Nephron progenitor cell (in vitro differentiated cells): ENCODE measurements around the gene SLAIN2.

Experiments used
- DNase-seq: peaks from one replicate; pipeline ENCODE4 v3.0.0; 2021
- H3K27ac Mint-ChIP-seq: 2 replicates; pipeline ENCODE4 v1.8.0; 2021; ENCODE audit warnings: mild to moderate bottlenecking, moderate library complexity, mixed read lengths
- H3K27me3 Mint-ChIP-seq: 2 replicates; pipeline ENCODE4 v1.8.0; 2021; ENCODE audit warnings: mild to moderate bottlenecking, low read depth, mixed read lengths; ENCODE audit not compliant: poor library complexity
- H3K36me3 Mint-ChIP-seq: 2 replicates; pipeline ENCODE4 v1.8.0; 2021; ENCODE audit warnings: low read depth, mixed read lengths
- H3K4me1 Mint-ChIP-seq: 2 replicates; pipeline ENCODE4 v1.8.0; 2021; ENCODE audit warnings: mixed read lengths
- H3K4me3 Mint-ChIP-seq: 2 replicates; pipeline ENCODE4 v1.8.0; 2021; ENCODE audit warnings: mild to moderate bottlenecking, moderate library complexity, mixed read lengths
- H3K9me3 Mint-ChIP-seq: 2 replicates; pipeline ENCODE4 v1.8.0; 2021; ENCODE audit warnings: mild to moderate bottlenecking, moderate library complexity, mixed read lengths
- TF ChIP-seq, protein P1 (sequence below): fragments of 200-600 bp; sonication (generic); IDR thresholded peaks from 2 replicates; pipeline ENCODE4 v1.5.0; 2021; ENCODE audit warnings: antibody characterized with exemption

The SLAIN2 gene

DNA sequence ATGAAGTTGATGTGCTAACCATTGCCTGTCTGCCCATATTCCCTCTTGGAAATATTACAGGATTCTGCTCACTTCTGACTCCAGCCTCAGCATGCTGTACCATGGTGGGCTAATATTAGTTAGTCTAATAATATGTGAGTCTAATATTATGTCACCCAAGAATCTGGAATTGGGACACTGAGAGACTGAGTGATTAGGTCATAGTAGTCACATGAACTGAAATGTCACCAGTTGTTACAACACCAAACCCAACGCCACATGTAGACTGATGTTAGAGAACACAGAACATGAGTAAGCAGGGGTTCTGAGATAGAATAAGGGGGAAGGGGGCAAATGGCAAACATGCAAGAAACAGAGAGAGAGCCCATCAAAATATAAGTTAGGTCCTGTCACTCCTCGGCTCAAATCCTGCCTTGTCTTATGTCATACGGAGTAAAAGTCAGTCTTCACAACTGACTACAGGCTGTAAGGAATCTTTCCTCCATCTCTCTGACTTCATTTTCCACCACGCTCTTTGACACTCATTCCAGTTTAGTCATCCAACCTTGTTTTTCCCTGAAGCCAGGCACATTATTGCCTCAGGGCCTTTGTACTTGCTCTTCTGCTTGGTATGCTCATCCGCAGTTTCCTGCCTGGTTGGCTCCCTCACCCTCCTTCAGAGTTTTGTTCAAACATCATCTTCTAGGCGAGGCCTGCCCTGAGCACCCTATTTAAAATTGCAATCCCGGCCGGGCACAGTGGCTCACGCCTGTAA, 9.6 kb upstream of the SLAIN2 start:
- Mint-ChIP-seq H3K27ac (peak overlapping the region; percentile 26), H3K36me3 (no peaks in the 10 kb centered on the region), H3K4me3 (no peak overlapping the region), H3K4me1 (peaks cover 31% of the 10 kb centered on the region), H3K27me3 (peaks cover 9% of the 10 kb centered on the region), H3K9me3 (no peaks in the 10 kb centered on the region)
- TF ChIP-seq, protein P1, sequence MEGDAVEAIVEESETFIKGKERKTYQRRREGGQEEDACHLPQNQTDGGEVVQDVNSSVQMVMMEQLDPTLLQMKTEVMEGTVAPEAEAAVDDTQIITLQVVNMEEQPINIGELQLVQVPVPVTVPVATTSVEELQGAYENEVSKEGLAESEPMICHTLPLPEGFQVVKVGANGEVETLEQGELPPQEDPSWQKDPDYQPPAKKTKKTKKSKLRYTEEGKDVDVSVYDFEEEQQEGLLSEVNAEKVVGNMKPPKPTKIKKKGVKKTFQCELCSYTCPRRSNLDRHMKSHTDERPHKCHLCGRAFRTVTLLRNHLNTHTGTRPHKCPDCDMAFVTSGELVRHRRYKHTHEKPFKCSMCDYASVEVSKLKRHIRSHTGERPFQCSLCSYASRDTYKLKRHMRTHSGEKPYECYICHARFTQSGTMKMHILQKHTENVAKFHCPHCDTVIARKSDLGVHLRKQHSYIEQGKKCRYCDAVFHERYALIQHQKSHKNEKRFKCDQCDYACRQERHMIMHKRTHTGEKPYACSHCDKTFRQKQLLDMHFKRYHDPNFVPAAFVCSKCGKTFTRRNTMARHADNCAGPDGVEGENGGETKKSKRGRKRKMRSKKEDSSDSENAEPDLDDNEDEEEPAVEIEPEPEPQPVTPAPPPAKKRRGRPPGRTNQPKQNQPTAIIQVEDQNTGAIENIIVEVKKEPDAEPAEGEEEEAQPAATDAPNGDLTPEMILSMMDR: no peak
- DNase-seq: no peak

DNA sequence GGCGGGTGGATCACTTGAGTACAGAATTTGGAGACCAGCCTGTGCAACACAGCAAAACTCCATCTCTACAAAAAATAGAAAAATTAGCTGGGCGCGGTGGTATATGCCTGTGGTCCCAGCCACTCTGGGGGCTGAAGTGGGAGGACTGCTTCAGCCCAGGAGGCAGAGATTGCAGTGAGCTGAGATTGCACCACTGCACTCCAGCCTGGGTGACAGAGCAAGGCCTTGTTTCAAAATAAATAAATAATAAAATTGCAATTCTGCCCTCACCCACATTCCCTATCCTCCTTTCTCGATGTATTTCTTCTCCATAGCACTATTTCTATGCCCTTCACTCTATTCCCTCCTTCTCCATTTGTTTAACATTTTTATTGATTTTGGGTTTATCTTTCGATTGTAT, 8.7 kb upstream of the SLAIN2 start:
- Mint-ChIP-seq H3K27ac (no peak overlapping the region), H3K9me3 (no peaks in the 10 kb centered on the region), H3K4me3 (no peak overlapping the region), H3K36me3 (no peaks in the 10 kb centered on the region), H3K27me3 (peaks cover 9% of the 10 kb centered on the region), H3K4me1 (peaks cover 38% of the 10 kb centered on the region)
- no peak for DNase-seq
- TF ChIP-seq, protein P1: no peak

DNA sequence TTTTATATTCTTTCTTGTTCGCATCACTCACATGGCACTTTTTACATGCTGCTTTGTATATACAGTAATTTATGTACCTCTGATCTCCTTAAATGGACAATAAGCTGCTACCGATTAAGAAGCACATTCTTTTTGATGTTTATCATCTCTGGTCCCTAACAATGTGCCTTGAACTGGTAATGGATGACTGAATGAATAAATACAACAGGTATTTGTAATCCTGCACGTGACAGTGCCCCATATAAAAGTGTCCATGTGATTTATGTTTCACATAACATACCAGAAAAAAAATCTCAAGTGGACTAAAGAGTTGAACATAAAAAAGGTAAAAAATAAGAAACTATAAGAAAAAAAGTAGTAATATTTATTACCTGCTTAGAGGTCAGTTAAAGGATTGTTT, 7.7 kb upstream of the SLAIN2 start:
- Mint-ChIP-seq H3K4me1 (peaks cover 46% of the 10 kb centered on the region), H3K9me3 (no peaks in the 10 kb centered on the region), H3K4me3 (no peak overlapping the region), H3K27me3 (peaks cover 9% of the 10 kb centered on the region), H3K36me3 (no peaks in the 10 kb centered on the region), H3K27ac (no peak overlapping the region)
- TF ChIP-seq, protein P1: no peak
- DNase-seq: no peak

DNA sequence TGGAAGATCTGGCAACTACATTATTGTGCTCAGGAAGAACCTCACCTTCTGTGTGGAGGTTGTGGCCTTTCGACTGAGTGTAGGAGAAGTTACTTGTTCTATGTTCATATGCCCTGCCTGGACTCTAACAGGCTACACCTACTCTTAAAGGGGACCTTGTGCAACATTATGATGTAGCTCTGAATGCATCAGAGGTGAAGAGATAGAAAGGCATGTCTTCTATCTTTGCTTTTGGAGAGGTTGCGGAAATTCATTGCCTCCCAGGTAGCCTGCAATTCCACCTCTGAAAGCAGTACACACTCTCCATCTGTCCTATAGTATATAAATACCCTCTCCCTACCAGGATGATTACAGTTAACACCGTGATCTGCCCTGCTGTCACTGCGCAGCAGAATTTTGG, 7.1 kb upstream of the SLAIN2 start:
- Mint-ChIP-seq H3K4me1 (peaks cover 52% of the 10 kb centered on the region), H3K4me3 (no peak overlapping the region), H3K9me3 (no peaks in the 10 kb centered on the region), H3K27me3 (peaks cover 9% of the 10 kb centered on the region), H3K27ac (no peak overlapping the region), H3K36me3 (no peaks in the 10 kb centered on the region)
- DNase-seq: no peak
- TF ChIP-seq, protein P1: no peak

DNA sequence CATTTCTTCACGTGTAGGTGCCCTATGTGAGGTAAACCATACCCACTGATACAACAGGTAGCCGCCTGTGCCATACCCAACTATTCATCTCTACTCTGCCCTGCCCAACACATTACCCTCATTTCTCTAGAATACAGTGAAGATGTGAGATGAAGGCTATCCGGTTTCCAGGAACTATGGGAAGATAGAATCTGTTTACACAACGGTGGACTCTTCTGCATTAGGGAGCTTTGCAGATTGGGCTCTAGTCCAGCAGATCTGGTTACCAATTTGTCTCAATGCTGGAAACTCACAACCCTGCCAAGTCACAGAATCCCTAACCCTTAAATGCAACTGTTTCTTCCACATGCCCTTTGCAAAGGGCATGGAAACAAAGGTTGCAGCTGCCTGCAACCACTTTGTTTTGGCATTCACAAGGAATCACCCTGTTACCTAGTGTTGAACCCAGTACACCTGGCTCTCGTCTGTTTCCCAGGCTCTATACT, 6.4 kb upstream of the SLAIN2 start:
- H3K4me1 Mint-ChIP-seq: peaks cover 59% of the 10 kb centered on the region
- DNase-seq: no peak
- no peaks in the 10 kb centered on the region for H3K36me3 Mint-ChIP-seq
- no peak overlapping the region for H3K27ac Mint-ChIP-seq
- H3K27me3 Mint-ChIP-seq: peaks cover 9% of the 10 kb centered on the region
- no peak overlapping the region for H3K4me3 Mint-ChIP-seq
- H3K9me3 Mint-ChIP-seq: no peaks in the 10 kb centered on the region
- TF ChIP-seq, protein P1: no peak
